ENCODE measurements around the gene CDC42SE2.

GRCh38 chr5:131263648-131264450 is at the start of gene CDC42SE2:
- TF ChIP-seq CTCF (IDR thresholded peaks at IDR 0.05) (no peak), POLR2A (IDR thresholded peaks at IDR 0.05) (peak; percentile 96)
